HG02884 (cell line): Measurements from ENCODE around the gene SSNA1.

Experiments used
- ATAC-seq: cut with Tn5 transposase; IDR thresholded peaks from one replicate; pipeline ENCODE4 v1.9.1; 2021; ENCODE audit warnings: mild to moderate bottlenecking, moderate library complexity; ENCODE audit not compliant: unreplicated experiment

SSNA1 gene

GRCh38 chr9:137150617-137151457, 37.6 kb upstream of the SSNA1 start:
- ATAC-seq: no peak

DNA sequence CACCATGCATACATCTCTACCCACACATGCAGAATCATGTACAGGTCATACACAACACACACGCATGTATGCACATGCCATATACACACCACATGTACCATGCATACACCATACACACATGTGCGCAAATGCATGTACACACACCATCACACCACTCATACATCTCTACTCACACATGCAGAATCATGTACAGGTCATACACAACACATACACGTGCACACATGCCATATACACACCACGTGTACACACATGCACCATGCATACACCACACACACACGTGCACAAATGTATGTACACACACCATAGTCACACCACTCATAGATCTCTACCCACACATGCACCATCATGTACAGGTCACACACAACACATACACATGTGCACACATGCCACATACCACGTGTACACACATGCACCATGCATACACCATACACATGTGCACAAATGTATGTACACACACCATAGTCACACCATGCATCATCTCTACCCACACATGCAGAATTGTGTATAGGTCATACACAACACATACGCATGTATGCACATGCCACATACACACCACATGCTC, 35.6 kb upstream of the SSNA1 start:
- ATAC-seq: no peak

- no peak for ATAC-seq
Measured at GRCh38 chr9:137156567-137157375, 31.7 kb upstream of the SSNA1 start.

DNA sequence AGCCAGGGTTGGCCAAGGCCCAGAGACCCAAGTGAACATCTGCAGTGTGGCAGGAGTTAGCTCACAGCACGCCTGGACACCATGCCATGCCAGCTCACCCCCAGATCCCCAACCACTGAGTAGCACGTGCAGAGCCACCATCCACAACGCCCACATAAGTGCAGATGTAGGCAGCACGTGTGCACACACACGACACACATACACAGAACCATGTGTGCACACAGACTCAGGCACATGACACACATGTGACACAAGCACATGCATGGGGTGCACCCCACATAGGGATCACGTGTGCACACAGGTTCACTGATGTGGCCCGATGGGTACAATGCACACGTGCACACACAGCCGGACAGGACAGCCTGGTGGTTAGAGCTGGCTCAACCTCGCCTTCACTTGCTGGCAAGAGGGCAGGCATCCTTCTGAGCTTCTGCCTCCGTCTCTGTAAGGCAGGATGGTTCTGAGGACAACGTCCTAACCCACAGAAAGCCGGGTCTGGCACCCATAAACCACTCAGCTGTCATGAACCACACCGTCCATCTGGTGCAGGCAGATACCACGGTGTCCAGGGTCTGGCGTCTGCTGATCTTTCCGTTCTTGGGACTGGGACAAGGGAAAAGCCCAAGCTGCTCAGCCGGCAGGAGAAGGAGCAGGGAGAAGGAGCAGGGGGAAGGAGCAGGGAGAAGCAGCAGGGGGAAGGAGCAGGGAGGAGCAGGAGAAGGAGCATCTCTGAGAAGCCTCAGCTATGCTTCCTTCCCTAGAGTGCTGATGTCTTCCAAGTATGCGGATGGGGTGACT, 30.7 kb upstream of the SSNA1 start:
- ATAC-seq: no peak

- ATAC-seq: no peak
Measured at GRCh38 chr9:137158625-137159024, 29.9 kb upstream of the SSNA1 start.

DNA sequence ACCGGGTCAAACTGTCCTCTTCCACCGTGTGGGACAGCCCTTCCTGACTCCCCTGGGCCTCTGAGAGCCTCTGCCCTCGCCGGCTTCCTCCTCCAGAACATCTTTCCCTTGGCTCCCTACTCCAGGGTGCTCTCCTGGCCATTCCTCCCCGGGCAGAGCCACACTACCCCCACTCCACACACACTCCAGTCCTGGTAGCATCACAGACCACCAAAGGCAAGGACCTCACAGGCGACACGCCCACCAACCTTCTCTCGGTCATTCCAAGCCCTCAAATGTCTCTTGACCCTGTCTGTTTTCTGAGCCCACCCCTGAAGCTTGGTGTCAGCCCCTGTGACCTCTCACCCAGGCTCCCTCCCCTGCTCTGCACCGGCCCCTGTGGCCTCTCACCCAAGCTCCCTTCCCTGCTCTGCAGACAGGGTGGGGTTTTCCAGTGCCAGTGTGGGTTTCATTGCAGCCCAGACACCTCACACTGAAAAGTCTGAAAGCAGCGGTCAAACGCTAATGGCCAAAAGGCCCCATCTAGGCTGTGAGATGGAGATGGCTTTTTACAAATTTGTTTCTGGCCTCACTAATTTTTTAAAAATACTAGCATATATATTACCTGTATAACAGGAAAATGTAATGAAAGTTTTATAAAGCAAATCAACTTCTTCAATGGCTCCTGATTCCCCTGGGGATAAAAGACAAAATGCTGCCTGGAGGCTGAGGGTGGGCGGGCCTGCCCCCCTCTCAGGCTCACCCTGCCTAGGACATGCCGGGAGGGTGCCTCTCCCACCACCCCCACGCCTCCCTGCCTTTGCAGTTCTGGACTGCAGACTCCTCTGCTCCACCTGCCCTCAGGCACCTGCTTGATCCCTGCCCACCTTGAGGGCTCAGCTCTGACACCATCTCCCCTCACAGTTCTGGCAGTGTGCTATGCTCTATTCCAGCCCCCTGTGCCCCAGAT, 29.1 kb upstream of the SSNA1 start:
- no peak for ATAC-seq

- no peak for ATAC-seq
Measured at GRCh38 chr9:137160054-137160425, 28.4 kb upstream of the SSNA1 start.

DNA sequence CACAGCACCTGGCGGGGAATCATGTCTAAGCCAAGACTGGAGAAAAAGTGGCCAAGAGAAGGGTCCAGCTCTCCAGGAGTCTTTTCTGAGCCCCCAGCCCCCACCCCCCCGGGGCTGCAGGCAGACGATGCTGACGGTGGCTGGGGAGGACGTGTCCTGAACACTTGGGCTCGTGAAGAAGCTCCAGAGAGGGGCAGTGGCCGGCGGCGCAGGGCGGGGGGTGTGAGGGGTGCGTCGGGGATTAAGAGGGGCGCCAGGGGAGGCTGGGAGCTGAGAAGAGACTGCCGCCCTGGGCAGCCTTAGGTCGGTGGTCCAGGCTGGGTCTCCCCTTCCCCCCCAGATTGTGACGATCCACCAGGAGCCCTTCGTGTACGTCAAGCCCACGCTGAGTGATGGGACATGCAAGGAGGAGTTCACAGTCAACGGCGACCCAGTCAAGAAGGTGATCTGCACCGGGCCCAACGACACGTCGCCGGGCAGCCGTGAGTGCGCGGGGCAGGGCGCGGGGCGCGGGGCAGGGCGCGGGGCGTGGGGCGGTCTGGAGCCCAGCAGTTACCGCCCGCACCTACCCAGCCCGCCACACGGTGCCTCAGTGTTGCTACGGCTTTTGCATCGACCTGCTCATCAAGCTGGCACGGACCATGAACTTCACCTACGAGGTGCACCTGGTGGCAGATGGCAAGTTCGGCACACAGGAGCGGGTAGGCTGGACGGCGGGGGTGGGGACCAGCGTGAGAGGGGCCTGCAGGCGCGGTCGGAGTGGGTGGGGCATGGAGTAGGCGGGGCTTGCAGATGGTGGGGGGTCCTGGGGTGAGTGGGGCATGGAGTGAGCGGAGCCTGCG, 27.5 kb upstream of the SSNA1 start:
- no peak for ATAC-seq

DNA sequence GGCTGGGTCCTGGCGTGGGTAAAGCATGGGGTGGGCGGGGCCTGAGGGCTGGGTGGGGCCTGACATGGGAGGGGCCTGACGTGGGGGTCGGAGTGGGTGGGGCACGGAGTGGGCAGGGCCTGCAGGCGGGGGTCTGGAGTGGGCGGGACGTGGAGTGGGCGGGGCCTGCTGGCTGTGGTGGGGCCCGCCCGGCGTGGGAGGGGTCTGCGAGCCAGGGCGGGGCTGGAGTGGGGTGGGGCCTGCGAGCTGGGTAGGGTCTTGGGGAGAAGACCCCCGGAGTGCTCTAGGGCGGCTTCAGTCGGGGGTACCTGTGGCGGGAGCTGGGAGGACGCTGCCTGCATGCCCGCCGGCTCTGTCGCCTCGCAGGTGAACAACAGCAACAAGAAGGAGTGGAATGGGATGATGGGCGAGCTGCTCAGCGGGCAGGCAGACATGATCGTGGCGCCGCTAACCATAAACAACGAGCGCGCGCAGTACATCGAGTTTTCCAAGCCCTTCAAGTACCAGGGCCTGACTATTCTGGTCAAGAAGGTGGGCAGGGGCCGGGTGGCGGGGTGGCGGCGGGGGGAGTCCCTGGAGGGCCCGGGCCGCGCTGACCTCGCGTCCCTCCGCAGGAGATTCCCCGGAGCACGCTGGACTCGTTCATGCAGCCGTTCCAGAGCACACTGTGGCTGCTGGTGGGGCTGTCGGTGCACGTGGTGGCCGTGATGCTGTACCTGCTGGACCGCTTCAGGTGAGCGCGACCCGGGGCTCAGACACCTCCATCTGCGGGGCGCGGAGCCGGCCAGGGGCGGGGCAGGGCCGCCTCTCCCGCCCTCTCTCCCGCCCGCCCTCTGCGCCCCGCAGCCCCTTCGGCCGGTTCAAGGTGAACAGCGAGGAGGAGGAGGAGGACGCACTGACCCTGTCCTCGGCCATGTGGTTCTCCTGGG, 26.7 kb upstream of the SSNA1 start:
- no peak for ATAC-seq

- no peak for ATAC-seq
Measured at GRCh38 chr9:137162505-137163364, 25.7 kb upstream of the SSNA1 start.

DNA sequence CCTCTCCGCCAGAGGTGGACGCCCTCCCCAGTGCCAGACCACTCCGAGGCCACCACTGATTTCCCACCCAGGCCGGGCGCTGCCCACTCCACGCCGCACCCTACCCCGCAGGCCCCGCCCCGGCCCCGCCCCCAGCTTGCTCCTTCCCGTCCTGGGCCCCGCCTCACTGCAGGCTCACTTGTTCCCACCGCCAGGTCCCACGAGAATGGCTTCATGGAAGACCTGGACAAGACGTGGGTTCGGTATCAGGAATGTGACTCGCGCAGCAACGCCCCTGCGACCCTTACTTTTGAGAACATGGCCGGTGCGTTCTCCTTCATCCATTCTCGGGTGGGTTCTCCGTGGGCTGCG, 25.1 kb upstream of the SSNA1 start:
- no peak for ATAC-seq

DNA sequence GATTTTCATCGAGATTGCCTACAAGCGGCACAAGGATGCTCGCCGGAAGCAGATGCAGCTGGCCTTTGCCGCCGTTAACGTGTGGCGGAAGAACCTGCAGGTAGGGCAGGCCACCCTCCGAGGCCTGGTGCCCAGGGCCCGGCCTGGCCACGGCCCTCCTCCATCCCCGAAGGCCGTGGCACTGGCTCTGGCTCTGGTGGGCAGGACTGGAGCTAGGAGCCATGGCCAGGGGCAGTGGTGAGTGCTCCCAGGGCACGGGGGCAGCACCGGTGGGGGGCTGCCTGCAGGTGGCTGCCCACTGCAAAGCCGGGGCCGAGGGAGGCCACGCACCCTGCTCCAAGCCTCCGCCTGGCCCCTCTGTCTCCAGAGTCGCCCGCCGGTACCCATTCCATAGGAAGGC, 24.7 kb upstream of the SSNA1 start:
- no peak for ATAC-seq

DNA sequence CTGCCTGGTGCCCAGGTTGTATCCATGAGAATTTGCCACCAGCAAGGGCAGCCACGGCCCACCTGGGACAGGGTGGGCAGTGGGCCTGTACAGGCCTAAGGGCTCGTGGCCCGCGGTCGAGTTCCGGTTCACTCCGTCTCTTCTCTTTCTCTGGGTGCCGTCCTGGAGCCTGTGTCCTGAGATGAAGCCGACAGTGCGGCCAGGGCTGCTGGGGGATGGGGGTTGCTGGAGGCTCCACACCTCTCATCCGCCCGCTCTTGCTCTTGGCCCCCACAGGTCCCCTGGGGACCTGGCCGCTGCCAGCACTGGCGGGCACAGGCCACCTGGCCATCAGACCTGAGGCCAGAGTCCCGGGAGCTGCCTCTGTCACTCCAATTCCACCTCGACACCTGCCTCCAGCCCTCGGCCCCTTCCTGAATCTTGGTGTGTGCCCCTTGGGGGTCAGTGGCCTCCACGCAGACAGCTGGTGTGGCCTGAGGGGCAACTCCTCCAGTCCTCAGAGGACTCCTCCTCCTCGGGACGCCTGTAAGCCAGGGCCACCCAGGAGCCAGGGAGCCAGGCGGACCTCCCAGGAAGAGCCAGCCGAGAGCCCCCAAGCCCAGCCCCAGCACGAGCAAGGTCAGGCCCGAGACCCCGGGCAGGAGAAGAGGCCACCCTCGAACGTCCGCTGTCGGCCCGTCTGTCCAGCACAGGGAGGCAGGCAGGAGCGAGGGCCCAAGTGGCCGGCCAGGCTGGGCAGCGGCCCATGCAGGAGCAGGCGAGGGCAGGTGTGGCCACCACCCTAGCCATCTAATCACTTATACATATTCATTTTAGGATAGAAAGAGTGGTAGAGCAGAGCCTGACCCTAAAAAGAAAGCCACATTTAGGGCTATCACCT, 23.9 kb upstream of the SSNA1 start:
- no peak for ATAC-seq

GRCh38 chr9:137165250-137165836, 23.1 kb upstream of the SSNA1 start:
- ATAC-seq: no peak

DNA sequence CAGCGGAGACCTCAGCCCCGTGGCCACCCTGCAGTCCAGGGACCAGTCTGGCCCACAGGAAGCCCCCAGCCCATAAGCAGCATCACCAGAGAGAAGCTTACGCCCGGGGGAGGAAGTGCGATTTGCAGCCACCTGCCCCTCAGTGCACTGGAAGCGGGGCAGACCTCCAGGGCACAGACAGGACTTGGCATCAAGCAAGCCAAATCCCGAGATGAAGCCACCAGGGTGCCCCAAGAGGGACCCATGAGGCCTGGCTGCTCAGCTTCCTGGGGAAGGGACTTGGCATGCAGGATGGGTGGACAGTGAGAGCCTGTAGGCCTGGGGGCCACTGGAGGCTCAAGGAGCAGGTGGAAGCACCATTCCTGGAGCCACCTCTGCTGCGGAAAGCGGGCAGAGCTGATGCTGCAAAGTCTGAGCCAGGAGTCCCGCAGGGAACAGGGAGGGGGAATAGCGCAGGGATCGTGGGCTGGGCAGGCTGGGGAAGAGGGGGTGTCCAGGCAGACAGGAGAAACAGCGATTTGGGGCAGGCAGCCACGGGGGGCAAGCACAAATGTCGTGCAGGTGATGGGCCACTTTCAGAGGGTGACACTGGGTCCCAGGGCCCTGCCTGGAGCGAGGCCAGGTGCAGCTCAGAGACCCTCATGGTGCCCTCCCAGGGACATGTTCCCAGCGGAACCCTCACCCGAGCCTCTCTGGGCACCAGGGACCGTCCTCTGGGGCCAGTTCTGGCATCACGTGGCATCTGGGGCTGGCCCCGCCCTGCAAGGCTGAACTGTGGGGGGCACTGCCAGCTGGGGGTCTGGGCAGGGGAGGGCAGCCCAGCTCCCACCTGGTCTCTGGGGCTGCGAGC, 21.9 kb upstream of the SSNA1 start:
- ATAC-seq: no peak
